ENCODE data around the gene PSMA6.

PSMA6 gene

GRCh38 chr14:35367056-35367372, 74.8 kb downstream of the PSMA6 start:
- DNase-seq (ENCODE audit: low read depth in 3 of 3), result no peak
